Astrocyte (in vitro differentiated cells and primary cell): Measurements from ENCODE around the gene MGST1. TPM values are rescaled to one million over a fixed set of nuclear protein-coding genes. Genes with fewer than 3 reads are reported as not detected.
A peak's percentile ranks its signal among the peaks of the same experiment; 100 is the strongest.

Experiments used
- DNase-seq: peaks from one replicate; pipeline ENCODE4 v3.0.0-alpha.2; 2010; ENCODE audit warnings: low read depth
- FAIRE-seq: peaks from 2 replicates; lab custom pipeline; 2011; peaks lifted over from hg19 to GRCh38; lab: Jason Lieb, UNC
- H2AFZ ChIP-seq: 2 replicates; pipeline ENCODE4 v1.6.0; 2012; ENCODE audit warnings: low read depth, low read length, inconsistent platforms
- H3K27ac ChIP-seq: 2 replicates; pipeline ENCODE4 v1.5.1; 2011; ENCODE audit warnings: low read depth, low read length, inconsistent platforms
- H3K27me3 ChIP-seq: 2 replicates; pipeline ENCODE4 v1.6.0; 2011; ENCODE audit warnings: low read length, inconsistent platforms; ENCODE audit not compliant: insufficient read depth
- H3K36me3 ChIP-seq: 2 replicates; pipeline ENCODE4 v1.5.1; 2011; ENCODE audit warnings: low read length, inconsistent platforms; ENCODE audit not compliant: insufficient read depth
- H3K4me1 ChIP-seq: 2 replicates; pipeline ENCODE4 v1.5.1; 2011; ENCODE audit warnings: low read length, inconsistent platforms; ENCODE audit not compliant: insufficient read depth
- H3K4me2 ChIP-seq: 2 replicates; pipeline ENCODE4 v1.6.0; 2012; ENCODE audit warnings: low read length, inconsistent platforms
- H3K4me3 ChIP-seq: 2 replicates; pipeline ENCODE4 v1.5.1; 2011; ENCODE audit warnings: low read depth, mild to moderate bottlenecking, low read length, inconsistent platforms; ENCODE audit not compliant: insufficient read depth
- H3K79me2 ChIP-seq: 2 replicates; pipeline ENCODE4 v1.6.0; 2012; ENCODE audit warnings: mild to moderate bottlenecking, low read length, inconsistent platforms; ENCODE audit not compliant: insufficient read depth
- H3K9ac ChIP-seq: 2 replicates; pipeline ENCODE4 v1.6.0; 2012; ENCODE audit warnings: mild to moderate bottlenecking, low read length, inconsistent platforms
- H3K9me3 ChIP-seq: 2 replicates; pipeline ENCODE4 v1.5.1; 2012; ENCODE audit warnings: low read depth, mild to moderate bottlenecking, low read length, inconsistent platforms; ENCODE audit not compliant: insufficient read depth
- H4K20me1 ChIP-seq: 2 replicates; pipeline ENCODE4 v1.6.0; 2012; ENCODE audit warnings: low read length, inconsistent platforms; ENCODE audit not compliant: insufficient read depth
- H3K27ac Mint-ChIP-seq: one replicate; pipeline ENCODE4 v1.8.0; 2021; ENCODE audit warnings: mild to moderate bottlenecking, mixed read lengths; ENCODE audit not compliant: unreplicated experiment
- H3K27me3 Mint-ChIP-seq: one replicate; pipeline ENCODE4 v1.8.0; 2021; ENCODE audit warnings: low read depth, mixed read lengths; ENCODE audit not compliant: unreplicated experiment
- H3K36me3 Mint-ChIP-seq: one replicate; pipeline ENCODE4 v1.8.0; 2021; ENCODE audit warnings: low read depth, mixed read lengths; ENCODE audit not compliant: unreplicated experiment
- H3K4me1 Mint-ChIP-seq: one replicate; pipeline ENCODE4 v1.8.0; 2021; ENCODE audit warnings: low read depth, mixed read lengths; ENCODE audit not compliant: unreplicated experiment
- H3K4me3 Mint-ChIP-seq: one replicate; pipeline ENCODE4 v1.8.0; 2021; ENCODE audit warnings: mild to moderate bottlenecking, moderate library complexity, mixed read lengths; ENCODE audit not compliant: unreplicated experiment
- H3K9me3 Mint-ChIP-seq: one replicate; pipeline ENCODE4 v1.8.0; 2021; ENCODE audit warnings: mild to moderate bottlenecking, mixed read lengths; ENCODE audit not compliant: unreplicated experiment
- EZH2 ChIP-seq: IDR thresholded peaks from 2 replicates; pipeline ENCODE4 v1.6.1; 2012; ENCODE audit warnings: mild to moderate bottlenecking, low read length, inconsistent platforms; ENCODE audit not compliant: insufficient read depth
- total RNA-seq: library from RNA; stranded (reverse); gene quantifications from 2 replicates; pipeline ENCODE4 v1.2.1, GENCODE V29; 2021
- TF ChIP-seq, protein P1 (sequence below): IDR thresholded peaks from 2 replicates; pipeline ENCODE4 v1.5.1; 2011; ENCODE audit warnings: low read depth, mild to moderate bottlenecking, inconsistent platforms, low read length, moderate library complexity; ENCODE audit not compliant: insufficient read depth

MGST1 gene
- total RNA-seq, 1 donor from 2014 or later = 104 TPM

DNA sequence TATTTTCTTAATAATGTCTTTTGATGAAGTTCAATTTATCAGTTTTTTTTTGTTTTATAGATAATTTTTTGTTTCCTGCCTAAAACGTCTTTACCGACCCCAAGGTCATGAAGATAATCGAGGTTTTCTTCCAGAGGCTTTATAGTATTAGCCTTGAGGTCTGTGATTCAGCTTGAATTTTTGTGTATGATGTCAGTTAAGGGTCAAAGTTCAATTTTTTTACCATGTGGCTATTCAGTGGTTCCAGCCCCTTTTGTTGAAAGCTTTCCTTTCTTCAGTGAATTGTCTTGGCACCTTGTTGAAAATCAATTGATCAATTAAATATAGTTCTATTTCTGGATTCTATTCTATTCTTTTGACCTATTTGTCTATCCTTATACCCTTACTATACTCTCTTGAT is 3.2 kb upstream of the MGST1 start:
- no peaks in the 10 kb centered on the region for H3K27me3 Mint-ChIP-seq
- peak; percentile 26 for DNase-seq
- peak overlapping the region; percentile 12 for H3K27ac Mint-ChIP-seq
- TF ChIP-seq EZH2 = no peak
- TF ChIP-seq, protein P1, sequence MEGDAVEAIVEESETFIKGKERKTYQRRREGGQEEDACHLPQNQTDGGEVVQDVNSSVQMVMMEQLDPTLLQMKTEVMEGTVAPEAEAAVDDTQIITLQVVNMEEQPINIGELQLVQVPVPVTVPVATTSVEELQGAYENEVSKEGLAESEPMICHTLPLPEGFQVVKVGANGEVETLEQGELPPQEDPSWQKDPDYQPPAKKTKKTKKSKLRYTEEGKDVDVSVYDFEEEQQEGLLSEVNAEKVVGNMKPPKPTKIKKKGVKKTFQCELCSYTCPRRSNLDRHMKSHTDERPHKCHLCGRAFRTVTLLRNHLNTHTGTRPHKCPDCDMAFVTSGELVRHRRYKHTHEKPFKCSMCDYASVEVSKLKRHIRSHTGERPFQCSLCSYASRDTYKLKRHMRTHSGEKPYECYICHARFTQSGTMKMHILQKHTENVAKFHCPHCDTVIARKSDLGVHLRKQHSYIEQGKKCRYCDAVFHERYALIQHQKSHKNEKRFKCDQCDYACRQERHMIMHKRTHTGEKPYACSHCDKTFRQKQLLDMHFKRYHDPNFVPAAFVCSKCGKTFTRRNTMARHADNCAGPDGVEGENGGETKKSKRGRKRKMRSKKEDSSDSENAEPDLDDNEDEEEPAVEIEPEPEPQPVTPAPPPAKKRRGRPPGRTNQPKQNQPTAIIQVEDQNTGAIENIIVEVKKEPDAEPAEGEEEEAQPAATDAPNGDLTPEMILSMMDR = no peak
- no peak overlapping the region for H3K4me3 Mint-ChIP-seq
- no peak for FAIRE-seq
- H4K20me1 ChIP-seq = no peaks in the 10 kb centered on the region
- H3K4me2 ChIP-seq = no peak overlapping the region
- H3K36me3 Mint-ChIP-seq = peaks cover 3% of the 10 kb centered on the region
- H3K27ac ChIP-seq = no peak overlapping the region
- H3K9me3 ChIP-seq = no peaks in the 10 kb centered on the region
- H3K9me3 Mint-ChIP-seq = peaks cover 5% of the 10 kb centered on the region
- H3K79me2 ChIP-seq = no peaks in the 10 kb centered on the region
- no peak overlapping the region for H3K4me3 ChIP-seq
- H3K9ac ChIP-seq = no peak overlapping the region
- H3K27me3 ChIP-seq = no peaks in the 10 kb centered on the region
- peaks cover 17% of the 10 kb centered on the region for H3K4me1 ChIP-seq
- H3K36me3 ChIP-seq = no peaks in the 10 kb centered on the region
- H2AFZ ChIP-seq = no peak overlapping the region
- peaks cover 19% of the 10 kb centered on the region for H3K4me1 Mint-ChIP-seq

GRCh38 chr12:16345105-16345504 is 2.3 kb upstream of the MGST1 start:
- no peaks in the 10 kb centered on the region for H3K79me2 ChIP-seq
- no peak for FAIRE-seq
- peaks cover 5% of the 10 kb centered on the region for H3K9me3 Mint-ChIP-seq
- H3K27me3 Mint-ChIP-seq = no peaks in the 10 kb centered on the region
- H3K4me1 ChIP-seq = peaks cover 19% of the 10 kb centered on the region
- no peak overlapping the region for H3K9ac ChIP-seq
- H3K4me1 Mint-ChIP-seq = peaks cover 21% of the 10 kb centered on the region
- H3K27me3 ChIP-seq = no peaks in the 10 kb centered on the region
- peaks cover 3% of the 10 kb centered on the region for H3K36me3 Mint-ChIP-seq
- H3K9me3 ChIP-seq = no peaks in the 10 kb centered on the region
- no peak overlapping the region for H3K4me3 Mint-ChIP-seq
- no peak for DNase-seq
- H3K27ac ChIP-seq = no peak overlapping the region
- H3K4me3 ChIP-seq = no peak overlapping the region
- H3K4me2 ChIP-seq = no peak overlapping the region
- no peak overlapping the region for H2AFZ ChIP-seq
- H3K36me3 ChIP-seq = no peaks in the 10 kb centered on the region
- TF ChIP-seq EZH2 = no peak
- TF ChIP-seq, protein P1 = no peak
- no peak overlapping the region for H3K27ac Mint-ChIP-seq
- no peaks in the 10 kb centered on the region for H4K20me1 ChIP-seq

DNA sequence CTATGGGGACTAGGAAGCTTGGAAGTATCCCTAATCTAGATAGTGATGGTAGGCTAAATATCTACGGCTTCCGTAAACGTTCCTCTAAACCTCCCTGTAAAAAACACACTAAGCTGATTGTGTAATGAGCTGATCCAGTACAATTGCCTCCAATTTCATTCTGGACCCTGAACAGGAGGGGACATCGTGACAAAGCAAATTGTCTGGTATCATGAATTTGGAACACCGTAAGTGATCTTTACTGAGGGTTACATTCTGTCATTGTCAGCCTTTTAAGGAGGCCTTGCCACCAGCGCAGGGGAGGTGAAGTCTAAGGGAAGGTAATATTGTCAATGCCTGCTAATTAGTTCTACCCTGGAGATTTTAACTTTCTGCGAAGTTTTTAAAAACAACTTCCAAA is 487 bp upstream of the MGST1 start:
- Mint-ChIP-seq H3K27me3 (no peaks in the 10 kb centered on the region), H3K4me3 (peak overlapping the region; percentile 90), H3K27ac (peak overlapping the region; percentile 82), H3K9me3 (peaks cover 5% of the 10 kb centered on the region), H3K4me1 (peaks cover 38% of the 10 kb centered on the region), H3K36me3 (peaks cover 3% of the 10 kb centered on the region)
- Histone ChIP-seq H3K36me3 (no peaks in the 10 kb centered on the region), H3K4me2 (peak overlapping the region; percentile 89), H2AFZ (peak overlapping the region; percentile 84), H3K27me3 (no peaks in the 10 kb centered on the region), H3K27ac (peak overlapping the region; percentile 80), H3K79me2 (peaks cover 2% of the 10 kb centered on the region), H3K9ac (peak overlapping the region; percentile 83), H3K4me1 (peaks cover 25% of the 10 kb centered on the region), H4K20me1 (no peaks in the 10 kb centered on the region), H3K9me3 (no peaks in the 10 kb centered on the region), H3K4me3 (peak overlapping the region; percentile 62)
- TF ChIP-seq, protein P1 = no peak
- TF ChIP-seq EZH2 = no peak
- FAIRE-seq (peak; percentile 9), DNase-seq (no peak)
